Stimulated activated CD4-positive, alpha-beta T cell treated with anti-CD3 and anti-CD28 coated beads, Interleukin-15, amount 100 ng/mL, for 24 hours (primary cell): ENCODE results near the gene PHRF1.
A peak's percentile ranks its signal among the peaks of the same experiment; 100 is the strongest.

Experiments
- DNase-seq: peaks from one replicate; pipeline ENCODE4 v3.0.0-alpha.2; 2020

The PHRF1 gene

DNA sequence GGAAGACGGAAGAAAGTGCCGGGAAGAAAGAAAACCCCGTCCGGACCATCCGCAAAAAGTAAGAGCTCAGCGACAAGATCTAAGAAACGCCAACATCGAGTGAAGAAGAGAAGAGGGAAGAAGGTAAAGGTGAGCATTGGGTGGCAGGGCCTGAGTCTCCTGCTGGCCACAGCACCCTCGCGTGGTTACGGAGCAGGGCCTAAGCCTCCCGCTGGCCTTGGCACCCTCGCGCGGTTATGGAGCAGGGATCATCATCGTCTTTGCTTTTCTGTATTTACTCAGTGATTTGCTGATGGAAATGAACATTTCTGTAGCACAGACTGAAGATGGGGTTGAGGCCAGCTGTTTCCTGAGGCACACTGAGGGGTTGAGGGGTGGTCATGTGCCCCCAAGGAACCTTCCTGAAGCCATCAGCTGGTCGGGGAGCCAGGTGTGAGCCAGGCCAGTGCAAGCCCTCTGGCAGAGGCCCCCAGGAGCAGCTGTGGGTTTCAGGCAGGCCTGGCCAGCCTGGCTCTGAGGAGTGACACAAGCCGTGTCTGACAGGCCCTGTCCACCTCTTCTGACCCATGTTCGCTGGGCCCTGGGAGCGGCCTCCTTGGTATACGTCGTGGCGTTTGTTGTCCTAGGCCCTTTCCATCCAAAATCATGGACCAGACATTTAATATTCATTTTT, 25.4 kb downstream of the PHRF1 start:
- no peak for DNase-seq

- DNase-seq: no peak
Observed at GRCh38 chr11:603154-603553, 26.9 kb downstream of the PHRF1 start.

DNA sequence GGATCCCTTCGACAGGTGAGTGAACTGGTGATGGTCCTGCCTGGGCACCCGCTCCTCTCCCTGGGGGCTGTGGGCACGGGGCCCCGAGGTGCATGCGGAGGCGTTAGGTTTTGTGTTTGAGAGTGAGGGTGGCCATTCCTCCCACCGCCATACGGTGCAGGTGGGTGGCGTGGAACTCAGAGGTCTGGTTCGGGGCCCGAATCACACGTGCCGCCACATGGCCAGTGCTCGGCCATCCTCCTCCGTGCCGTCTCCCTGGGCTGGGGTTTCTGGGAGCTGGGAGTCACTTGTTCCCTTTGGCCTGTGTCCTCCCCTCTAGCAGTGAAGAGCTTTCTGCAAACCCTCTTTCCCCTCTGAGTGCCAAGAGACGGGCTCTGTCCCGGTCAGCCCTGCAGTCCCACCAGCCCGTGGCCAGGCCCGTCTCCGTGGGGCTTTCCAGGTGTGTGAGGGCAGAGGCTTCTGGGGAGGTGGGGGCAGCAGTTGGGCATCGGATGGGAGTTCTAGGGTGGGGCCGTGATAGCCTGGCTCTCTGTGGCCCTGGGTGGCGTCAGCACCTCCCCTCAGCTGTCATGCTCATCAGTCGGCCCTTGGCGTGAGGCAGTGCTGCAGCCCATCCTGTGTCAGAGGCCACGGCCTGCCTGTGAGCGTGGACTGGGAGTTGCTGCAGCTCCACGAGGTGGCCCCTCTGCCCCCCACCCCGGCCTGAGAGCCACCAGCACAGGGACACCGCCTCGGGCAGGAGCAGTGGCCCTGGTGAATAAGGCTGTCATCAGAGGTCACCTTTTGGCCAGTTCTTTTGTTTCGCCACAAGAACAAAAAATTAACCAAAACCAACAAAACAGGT, 29.2 kb downstream of the PHRF1 start:
- DNase-seq: no peak

- DNase-seq: no peak
Observed at GRCh38 chr11:606245-606644, 30.0 kb downstream of the PHRF1 start.

GRCh38 chr11:607020-607780, 30.9 kb downstream of the PHRF1 start:
- no peak for DNase-seq

DNA sequence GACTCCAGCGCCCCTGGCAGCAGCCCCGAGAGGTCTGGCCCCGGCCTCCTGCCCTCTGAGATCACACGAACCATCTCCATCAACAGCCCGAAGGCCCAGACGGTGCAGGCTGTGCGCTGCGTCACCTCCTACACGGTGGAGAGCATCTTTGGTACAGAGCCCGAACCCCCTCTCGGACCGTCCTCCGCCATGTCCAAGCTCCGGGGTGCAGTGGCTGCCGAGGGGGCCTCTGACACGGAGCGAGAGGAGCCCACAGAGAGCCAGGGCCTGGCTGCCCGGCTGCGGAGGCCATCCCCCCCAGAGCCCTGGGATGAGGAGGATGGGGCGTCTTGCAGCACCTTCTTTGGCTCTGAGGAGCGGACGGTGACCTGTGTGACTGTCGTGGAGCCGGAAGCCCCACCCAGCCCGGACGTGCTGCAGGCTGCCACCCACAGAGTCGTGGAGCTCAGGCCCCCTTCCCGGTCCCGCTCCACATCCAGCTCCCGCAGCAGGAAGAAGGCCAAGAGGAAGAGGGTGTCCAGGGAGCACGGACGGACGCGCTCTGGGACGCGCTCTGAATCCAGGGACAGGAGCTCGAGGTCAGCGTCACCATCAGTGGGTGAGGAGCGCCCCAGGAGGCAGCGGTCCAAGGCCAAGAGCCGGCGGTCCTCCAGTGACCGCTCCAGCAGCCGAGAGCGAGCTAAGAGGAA, 31.8 kb downstream of the PHRF1 start:
- DNase-seq: no peak

DNA sequence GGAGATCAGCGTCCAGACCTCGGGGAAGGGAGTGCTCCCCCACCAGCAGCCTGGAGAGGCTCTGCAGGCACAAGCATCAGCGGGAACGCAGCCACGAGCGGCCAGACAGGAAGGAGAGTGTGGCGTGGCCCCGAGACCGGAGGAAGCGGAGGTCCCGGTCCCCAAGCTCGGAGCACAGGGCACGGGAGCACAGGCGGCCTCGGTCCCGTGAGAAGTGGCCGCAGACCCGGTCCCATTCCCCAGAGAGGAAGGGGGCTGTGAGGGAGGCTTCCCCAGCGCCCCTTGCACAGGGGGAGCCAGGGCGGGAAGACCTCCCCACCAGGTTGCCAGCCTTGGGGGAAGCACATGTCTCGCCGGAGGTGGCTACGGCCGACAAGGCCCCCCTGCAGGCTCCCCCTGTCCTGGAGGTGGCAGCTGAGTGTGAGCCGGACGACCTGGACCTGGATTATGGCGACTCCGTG, 32.6 kb downstream of the PHRF1 start:
- DNase-seq: no peak

DNA sequence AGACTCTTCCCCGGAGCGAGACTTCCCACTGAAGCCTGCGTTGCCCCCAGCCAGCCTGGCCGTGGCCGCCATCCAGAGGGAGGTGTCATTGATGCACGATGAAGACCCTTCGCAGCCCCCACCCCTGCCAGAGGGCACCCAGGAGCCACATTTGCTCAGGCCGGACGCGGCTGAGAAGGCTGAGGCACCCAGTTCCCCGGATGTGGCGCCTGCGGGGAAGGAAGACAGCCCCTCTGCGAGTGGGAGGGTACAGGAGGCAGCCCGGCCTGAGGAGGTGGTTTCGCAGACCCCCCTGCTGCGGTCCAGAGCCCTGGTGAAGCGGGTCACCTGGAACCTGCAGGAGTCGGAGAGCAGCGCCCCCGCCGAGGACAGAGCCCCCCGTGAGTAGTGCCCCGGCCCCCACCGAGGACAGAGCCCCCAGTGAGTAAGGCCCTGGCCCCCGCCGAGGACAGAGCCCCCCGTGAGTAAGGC, 33.1 kb downstream of the PHRF1 start:
- no peak for DNase-seq

- no peak for DNase-seq
Observed at GRCh38 chr11:610146-610801, 34.0 kb downstream of the PHRF1 start.

DNA sequence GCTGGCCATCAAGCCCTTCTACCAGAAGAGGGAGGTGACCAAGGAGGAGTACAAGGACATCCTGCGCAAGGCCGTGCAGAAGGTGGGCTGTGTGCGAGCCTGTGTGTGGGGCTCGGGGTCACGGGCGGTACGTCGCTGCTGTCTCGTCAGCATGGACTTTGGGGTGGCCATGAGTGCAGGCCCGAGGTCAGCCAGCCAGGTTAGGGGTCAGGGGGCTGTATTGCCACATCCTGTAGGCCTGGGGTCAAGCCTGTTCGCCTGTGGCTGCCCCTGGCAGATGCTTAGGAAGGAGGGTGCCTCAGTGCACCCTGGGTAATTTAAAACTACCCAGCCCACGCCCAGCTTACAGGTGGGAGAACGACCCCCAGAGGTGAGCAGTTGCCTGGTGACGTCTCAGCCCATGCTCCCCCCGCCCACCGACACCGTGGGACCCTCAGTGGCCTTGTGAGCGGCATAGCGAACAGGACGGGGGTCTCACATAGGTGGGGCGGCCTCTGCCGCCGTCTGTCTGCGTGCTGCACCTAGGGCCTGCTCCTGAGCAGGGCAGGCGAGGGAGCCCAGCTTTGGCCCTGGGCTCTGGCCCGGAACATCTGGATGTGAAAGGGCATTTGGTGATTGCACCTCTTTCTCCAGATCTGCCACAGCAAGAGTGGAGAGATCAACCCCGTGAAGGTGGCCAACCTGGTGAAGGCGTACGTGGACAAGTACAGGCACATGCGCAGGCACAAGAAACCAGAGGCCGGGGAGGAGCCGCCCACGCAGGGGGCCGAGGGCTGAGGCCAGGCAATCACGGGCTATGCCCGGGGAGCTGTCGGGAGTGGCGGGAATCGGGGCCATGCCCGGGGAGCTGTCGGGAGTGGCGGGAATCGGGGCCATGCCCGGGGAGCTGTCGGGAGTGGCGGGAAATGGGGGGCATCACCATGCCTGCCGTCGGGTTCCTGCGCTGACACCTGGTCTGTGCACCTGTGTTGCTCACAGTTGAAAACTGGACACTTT, 35.0 kb downstream of the PHRF1 start:
- no peak for DNase-seq

DNA sequence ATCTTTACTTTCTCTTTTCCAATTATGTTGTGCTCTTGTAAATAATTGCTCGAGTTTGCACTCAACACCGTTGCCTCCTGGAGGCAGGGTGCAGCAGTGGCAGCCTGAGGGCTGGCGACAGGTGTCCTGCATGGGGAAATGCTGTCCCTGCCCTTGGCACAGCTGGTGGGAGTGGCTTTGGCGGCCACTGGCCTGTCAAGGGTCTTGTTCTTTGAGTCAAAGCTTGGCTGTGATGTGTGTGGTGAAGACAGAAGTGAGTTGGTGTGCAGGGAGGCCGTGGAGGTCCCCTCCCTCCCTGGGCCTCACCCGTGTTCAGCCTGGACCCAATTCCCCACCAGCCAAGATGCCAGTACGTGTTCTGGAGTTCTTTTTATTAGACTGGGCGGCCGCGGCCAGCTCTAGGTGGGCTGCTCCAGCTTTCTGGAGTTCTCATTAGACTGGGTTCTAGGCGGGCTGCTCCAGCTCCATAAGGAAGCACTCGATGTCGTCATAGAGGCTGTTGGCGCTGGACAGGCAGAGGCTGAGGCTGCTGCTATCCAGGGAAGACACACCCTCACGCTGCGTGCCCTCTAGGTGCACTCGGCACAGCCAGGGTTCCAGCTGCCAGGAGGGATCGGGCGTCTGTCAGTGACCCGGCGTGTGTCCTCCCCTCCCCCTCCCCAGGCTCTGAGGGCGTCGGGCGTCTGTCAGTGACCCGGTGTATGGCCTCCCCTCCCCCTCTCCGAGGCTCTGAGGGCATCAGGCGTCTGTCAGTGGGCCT, 36.1 kb downstream of the PHRF1 start:
- no peak for DNase-seq

DNA sequence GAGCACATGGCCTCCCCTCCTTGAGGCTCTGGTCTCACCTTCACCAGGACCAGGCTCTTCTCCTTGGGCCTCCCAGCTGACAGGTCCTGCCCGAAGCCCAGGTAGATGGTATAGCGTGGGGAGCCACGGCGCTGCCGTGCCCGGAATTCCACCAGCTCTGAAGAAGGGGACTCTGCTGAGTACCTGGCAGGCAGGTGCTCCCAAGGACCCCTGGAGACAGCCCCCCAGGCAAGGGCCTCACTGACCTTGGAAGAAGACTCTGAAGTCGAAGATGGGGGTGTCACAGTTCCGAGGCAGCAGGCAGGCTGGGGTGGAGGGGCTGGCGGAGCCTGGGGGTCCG, 36.7 kb downstream of the PHRF1 start:
- DNase-seq: no peak

- DNase-seq: peak; percentile 89
Observed at GRCh38 chr11:613369-613968, 37.2 kb downstream of the PHRF1 start.

DNA sequence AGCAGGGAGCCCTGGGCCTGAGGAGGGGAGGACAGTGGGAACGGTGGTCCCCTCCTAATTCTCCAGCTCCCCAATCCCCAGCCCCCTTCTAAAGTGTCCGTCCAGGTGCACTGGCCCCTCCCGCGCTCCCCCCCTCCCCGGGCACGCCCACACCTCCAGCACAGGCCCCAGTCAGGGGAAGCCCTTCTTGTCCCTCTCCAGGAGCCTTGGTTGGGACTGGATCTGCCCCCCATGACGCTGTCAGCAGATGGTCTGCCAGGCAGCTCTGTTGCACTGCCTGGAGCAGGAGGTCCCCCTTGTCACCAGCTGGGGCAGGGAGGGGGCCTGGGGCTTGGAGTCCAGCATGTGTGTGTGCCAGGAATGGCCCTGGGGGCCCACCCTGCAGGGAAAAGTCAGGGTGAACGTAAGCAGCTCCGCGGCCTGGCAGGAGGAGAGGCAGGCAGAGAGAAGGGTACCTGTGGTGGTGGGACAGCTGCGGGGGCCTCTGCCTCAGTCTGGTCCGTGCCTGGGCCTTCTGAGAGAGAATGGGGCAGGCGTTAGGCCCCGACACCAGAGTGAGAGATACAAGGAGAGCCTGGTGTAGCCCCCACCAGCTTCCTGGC, 37.9 kb downstream of the PHRF1 start:
- no peak for DNase-seq

DNA sequence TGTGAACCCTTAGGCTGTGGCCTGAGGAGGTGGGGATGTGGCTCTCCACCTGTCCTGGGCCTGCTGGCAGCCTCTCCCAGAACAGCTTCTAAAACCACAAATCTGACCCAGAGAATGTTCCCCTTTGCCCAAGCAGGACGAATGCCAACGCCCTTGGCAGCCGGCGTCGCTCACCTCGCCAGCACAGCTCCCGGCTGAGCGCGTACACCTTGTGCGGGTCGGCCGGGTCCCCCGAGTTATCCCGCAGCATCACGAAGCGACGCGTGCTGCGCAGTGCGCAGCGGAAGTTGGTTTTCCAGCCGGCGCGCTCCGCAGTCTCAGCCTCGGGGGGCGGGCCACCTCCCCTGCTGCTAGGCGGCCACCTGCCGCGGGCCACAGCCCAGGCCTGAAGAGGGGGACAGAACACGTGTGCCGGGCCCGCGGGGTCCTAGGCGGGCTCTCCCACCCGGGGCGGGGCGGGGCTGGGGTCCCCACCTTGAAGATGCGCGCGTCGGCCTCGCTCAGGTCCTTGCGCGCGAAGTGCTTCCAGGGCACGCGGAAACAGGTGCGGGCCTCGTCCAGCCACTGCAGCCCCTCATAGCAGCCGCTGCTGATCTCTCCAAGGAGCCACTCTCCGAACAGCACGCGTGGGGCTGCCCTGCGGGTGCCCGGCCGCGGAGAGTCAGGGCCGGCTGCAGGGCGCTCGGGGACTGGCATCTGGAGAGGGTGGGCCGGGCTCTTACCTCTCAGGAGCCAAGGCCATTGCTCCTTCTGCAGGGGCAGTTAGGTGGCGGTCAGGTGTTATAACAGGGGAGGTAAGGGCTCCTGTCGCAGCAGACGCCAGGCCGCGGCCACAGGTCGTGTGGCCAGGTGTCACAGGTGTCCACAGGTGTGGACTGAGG, 38.6 kb downstream of the PHRF1 start:
- no peak for DNase-seq

GRCh38 chr11:615504-616319, 39.4 kb downstream of the PHRF1 start, which contains the start of gene IRF7:
Gene IRF7, minus strand, starts transcription at chr11:615950. Its CDS starts 586 bp downstream, at chr11:615364.
- peak; percentile 92 for DNase-seq
